ENCODE measurements around the gene LIMS1.

GRCh38 chr2:108548208-108549003 lies 14.1 kb downstream of the LIMS1 start:
- TF ChIP-seq CTCF (IDR thresholded peaks at IDR 0.05 in 8 of 11, conservative IDR thresholded peaks at IDR 0.05 in 3 of 11) (no peak), POLR2AphosphoS5 (IDR thresholded peaks at IDR 0.05) (no peak), POLR2A (IDR thresholded peaks at IDR 0.05) (no peak)
